Lower leg skin (tissue), 3 donors: Measurements from ENCODE around the gene EEF1G.

Experiments
- POLR2A ChIP-seq, 2 donors: fragments of 450-650 bp; IDR thresholded peaks; one replicate each; pipeline ENCODE4 v1.6.1; 2016 to 2017; ENCODE audit warnings: antibody characterized with exemption in 2 of 2, mild to moderate bottlenecking in 1 of 2, moderate library complexity in 1 of 2
- TF ChIP-seq, protein P1 (sequence below), 3 donors: fragments of 450-650 bp; IDR thresholded peaks; one replicate each; pipeline ENCODE4 v1.5.1; 2016; ENCODE audit warnings: antibody characterized with exemption in 3 of 3, mild to moderate bottlenecking in 3 of 3, moderate library complexity in 2 of 3

DNA sequence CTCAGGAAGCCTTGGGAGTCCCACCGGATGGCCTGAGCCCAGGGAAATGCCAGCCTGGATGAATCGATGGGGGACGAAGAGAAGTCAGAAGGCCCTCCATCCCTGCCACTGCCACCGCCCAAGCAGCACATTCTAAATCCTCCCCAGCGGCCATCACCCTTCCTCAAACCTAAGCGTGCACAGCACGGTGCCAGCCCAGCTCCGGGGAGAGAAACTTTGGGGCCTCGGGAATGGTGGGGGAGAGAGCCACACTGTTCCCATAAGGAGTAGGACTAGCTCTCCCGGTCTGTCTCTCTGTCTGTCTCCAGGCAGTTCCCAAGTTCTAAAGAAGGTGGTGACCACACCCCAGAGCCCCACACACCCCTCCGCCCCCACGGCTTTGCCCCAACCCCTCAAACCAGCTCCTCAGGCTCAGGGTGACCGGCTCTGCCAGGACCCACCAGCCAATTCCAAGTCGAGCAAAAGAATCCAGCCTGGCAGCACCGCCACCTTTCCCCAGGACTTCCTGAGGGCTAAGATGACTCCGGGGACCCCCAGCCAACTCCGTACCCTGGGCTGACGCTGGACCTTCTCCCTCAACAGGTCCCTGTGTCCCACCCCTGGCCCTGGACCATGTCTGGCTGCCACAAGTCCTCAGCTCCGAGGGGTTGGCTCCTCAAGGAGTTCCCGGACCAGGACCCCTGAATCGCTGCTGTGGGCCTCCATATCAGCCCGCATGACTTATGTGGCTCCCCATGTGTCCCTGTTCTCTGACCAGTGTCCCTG is 29.8 kb downstream of the EEF1G start:
- TF ChIP-seq, protein P1, sequence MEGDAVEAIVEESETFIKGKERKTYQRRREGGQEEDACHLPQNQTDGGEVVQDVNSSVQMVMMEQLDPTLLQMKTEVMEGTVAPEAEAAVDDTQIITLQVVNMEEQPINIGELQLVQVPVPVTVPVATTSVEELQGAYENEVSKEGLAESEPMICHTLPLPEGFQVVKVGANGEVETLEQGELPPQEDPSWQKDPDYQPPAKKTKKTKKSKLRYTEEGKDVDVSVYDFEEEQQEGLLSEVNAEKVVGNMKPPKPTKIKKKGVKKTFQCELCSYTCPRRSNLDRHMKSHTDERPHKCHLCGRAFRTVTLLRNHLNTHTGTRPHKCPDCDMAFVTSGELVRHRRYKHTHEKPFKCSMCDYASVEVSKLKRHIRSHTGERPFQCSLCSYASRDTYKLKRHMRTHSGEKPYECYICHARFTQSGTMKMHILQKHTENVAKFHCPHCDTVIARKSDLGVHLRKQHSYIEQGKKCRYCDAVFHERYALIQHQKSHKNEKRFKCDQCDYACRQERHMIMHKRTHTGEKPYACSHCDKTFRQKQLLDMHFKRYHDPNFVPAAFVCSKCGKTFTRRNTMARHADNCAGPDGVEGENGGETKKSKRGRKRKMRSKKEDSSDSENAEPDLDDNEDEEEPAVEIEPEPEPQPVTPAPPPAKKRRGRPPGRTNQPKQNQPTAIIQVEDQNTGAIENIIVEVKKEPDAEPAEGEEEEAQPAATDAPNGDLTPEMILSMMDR (IDR thresholded peaks at IDR 0.05) = no peak
- TF ChIP-seq POLR2A (IDR thresholded peaks at IDR 0.05) = no peak
